Measurements from ENCODE around the gene GTF2IRD1. TPM values are rescaled to one million over a fixed set of nuclear protein-coding genes. Genes with fewer than 3 reads are reported as not detected.
"Not testable (repeated sequence)": the region's sequence is repeated elsewhere in the genome, so short reads cannot be mapped to it uniquely, and the experiment has no call there.

GTF2IRD1 gene
- total RNA-seq, 1 donor, result 1.1 TPM

- no peak for DNase-seq (ENCODE audit: low read depth in 2 of 3, low spot score in 2 of 3)
These were observed 31.9 kb downstream of the GTF2IRD1 start for GRCh38 chr7:74485611-74486010.

GRCh38 chr7:74488518-74489030 is 34.9 kb downstream of the GTF2IRD1 start:
- DNase-seq (ENCODE audit: low read depth in 2 of 3, low spot score in 2 of 3), result not testable (repeated sequence)

GRCh38 chr7:74489997-74490945 is 36.6 kb downstream of the GTF2IRD1 start:
- DNase-seq (ENCODE audit: low read depth in 2 of 3, low spot score in 2 of 3), result no peak

- DNase-seq (ENCODE audit: low read depth in 2 of 3, low spot score in 2 of 3), result not testable (repeated sequence)
These were observed 37.8 kb downstream of the GTF2IRD1 start for GRCh38 chr7:74491490-74491889.

- DNase-seq (ENCODE audit: low read depth in 2 of 3, low spot score in 2 of 3), result no peak
These were observed 39.6 kb downstream of the GTF2IRD1 start for GRCh38 chr7:74493295-74493694.

GRCh38 chr7:74494076-74494548 is 40.4 kb downstream of the GTF2IRD1 start:
- no peak for DNase-seq (ENCODE audit: low read depth in 2 of 3, low spot score in 2 of 3)

- no peak for DNase-seq (ENCODE audit: low read depth in 2 of 3, low spot score in 2 of 3)
These were observed 41.7 kb downstream of the GTF2IRD1 start for GRCh38 chr7:74495112-74496086.

- no peak for DNase-seq (ENCODE audit: low read depth in 2 of 3, low spot score in 2 of 3)
These were observed 42.6 kb downstream of the GTF2IRD1 start for GRCh38 chr7:74496272-74496671.

GRCh38 chr7:74496773-74497172 is 43.1 kb downstream of the GTF2IRD1 start:
- DNase-seq (ENCODE audit: low read depth in 2 of 3, low spot score in 2 of 3), result not testable (repeated sequence)

- no peak for DNase-seq (ENCODE audit: low read depth in 2 of 3, low spot score in 2 of 3)
These were observed 44.6 kb downstream of the GTF2IRD1 start for GRCh38 chr7:74498354-74498753.

GRCh38 chr7:74498996-74499834 is 45.5 kb downstream of the GTF2IRD1 start:
- no peak for DNase-seq (ENCODE audit: low read depth in 2 of 3, low spot score in 2 of 3)

- DNase-seq (ENCODE audit: low read depth in 2 of 3, low spot score in 2 of 3), result no peak
These were observed 46.2 kb downstream of the GTF2IRD1 start for GRCh38 chr7:74499835-74500388.

GRCh38 chr7:74501298-74501697 is 47.6 kb downstream of the GTF2IRD1 start:
- DNase-seq (ENCODE audit: low read depth in 2 of 3, low spot score in 2 of 3), result no peak

- DNase-seq (ENCODE audit: low read depth in 2 of 3, low spot score in 2 of 3), result no peak
These were observed 48.6 kb downstream of the GTF2IRD1 start for GRCh38 chr7:74502216-74502891.

GRCh38 chr7:74503061-74503460 is 49.4 kb downstream of the GTF2IRD1 start:
- no peak for DNase-seq (ENCODE audit: low read depth in 2 of 3, low spot score in 2 of 3)

- no peak for DNase-seq (ENCODE audit: low read depth in 2 of 3, low spot score in 2 of 3)
These were observed 50.2 kb downstream of the GTF2IRD1 start for GRCh38 chr7:74503943-74504342.

GRCh38 chr7:74505471-74506324 is 52.0 kb downstream of the GTF2IRD1 start:
- no peak for DNase-seq (ENCODE audit: low read depth in 2 of 3, low spot score in 2 of 3)

GRCh38 chr7:74506325-74506724 is 52.6 kb downstream of the GTF2IRD1 start:
- no peak for DNase-seq (ENCODE audit: low read depth in 2 of 3, low spot score in 2 of 3)
